GM18907 (cell line): ENCODE results near the gene ADNP.

Source experiments
- ATAC-seq: cut with Tn5 transposase; IDR thresholded peaks from one replicate; pipeline ENCODE4 v1.9.1; 2021; ENCODE audit warnings: mild to moderate bottlenecking, moderate library complexity; ENCODE audit not compliant: unreplicated experiment

The ADNP gene

GRCh38 chr20:50874111-50874757 lies 57.0 kb downstream of the ADNP start:
- no peak for ATAC-seq

DNA sequence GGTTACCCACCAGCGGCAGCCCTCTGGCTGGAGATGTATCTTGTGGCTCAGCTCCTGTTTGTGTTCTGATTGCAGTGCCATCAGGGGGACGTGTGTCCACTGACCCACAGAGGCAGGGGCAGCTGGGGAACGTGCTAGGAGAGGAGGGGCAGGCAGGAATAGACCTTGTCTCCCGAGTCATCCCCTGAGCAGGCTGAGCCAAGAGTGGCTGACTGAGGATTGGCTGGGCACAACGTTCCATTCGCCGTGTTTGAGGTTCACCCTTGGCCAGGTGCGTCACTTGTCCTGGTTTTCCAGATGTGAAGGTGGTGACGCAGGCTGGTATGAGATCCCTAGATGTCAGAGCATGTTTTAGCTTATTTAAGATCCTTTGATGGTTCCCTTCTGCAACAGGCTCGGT lies 57.7 kb downstream of the ADNP start:
- ATAC-seq = no peak

- ATAC-seq = no peak
Observed at GRCh38 chr20:50872560-50873425, 58.4 kb downstream of the ADNP start.

DNA sequence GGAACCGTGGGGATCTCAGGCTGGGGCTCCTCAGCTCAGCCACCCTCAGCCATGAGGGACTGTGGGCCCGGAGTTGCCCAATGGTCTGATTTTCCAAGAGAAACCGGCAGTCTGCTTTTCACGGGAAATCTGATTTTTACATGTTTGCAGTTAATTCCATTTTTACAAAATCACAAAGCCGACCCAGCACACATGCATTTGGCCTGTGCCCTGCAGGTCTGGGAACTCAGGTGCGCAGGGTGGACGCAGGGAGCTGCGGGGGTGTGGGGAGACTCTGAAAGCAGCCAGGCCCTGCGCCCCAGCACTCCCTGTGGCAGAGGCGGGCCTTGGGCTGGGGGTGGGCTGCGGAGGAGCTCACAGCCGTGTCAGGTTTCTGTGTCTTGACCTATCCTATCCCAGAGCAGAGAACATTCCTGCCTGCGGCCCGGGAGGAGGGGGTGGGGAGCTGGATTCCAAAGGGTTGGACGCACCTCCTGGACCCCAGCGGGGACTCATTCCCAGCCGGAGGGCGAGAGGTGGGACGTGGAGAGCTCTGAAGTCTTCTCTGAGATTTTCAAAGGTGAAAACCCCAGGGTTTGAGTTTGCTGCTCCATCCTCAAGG lies 60.6 kb downstream of the ADNP start:
- no peak for ATAC-seq

DNA sequence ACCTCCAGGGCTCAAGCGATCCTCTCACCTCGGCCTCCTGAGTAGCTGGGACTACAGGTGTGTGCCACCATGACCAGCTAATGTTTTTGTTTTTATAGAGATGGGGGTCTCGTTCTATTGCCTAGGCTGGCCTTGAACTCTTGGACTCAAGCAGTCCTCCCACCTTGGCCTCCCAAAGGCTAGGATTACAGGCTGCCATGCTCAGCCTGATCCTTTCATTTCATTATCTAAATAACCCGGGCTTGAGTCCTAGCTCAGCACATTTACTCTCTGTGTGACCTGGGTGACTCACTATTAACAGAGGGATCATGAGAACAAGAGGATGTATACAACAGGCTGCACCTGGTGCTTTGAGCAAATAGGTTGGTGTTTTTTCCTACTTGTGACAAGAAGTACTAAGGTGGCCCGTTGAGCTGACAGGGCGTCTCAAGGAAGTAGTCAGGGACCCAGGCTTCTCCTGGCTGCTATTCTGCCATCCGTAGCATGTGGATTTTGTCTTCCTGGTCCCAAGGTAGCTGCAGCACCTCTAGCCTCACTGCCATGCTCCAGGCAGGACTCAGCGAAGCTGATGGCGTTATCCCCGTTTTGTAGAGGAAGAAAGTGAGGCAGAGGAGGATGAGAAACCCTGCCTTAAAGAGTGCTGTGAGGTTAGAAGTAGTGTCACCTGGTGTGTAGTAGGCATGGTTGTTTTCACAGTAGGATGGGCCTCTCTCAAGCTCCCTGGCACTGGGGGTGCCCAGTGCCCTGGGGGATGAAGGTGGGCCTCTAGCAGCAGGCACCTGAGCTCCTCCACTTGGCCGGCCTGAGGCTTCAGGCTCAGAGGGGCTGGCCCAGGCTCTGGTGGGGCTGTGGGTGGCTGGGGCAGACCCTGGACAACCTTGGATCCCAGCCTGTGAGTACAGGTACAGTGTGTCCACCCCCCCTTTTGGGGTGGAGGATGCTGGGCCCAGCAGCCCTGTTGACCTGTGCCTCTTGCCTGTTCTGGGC lies 62.4 kb downstream of the ADNP start:
- ATAC-seq = no peak

DNA sequence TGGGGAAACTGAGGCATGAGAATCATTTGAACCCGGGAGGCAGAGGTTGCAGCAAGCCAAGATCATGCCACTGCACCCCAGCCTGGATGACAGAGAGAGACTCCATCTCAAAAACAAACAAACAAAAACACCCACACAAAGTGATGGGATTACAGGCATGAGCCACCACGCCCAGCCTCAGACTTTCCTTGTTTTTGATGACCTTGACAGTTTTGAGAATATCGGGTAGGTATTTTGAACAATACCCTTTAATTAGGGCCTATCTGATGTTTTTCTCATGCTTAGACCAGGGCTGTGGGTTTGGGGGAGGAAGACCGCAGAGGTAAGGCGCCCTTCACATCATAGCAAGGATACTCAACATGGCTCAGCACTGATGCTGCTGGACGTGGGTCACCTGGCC lies 63.4 kb downstream of the ADNP start:
- no peak for ATAC-seq

- no peak for ATAC-seq
Observed at GRCh38 chr20:50866831-50867230, 64.4 kb downstream of the ADNP start.

DNA sequence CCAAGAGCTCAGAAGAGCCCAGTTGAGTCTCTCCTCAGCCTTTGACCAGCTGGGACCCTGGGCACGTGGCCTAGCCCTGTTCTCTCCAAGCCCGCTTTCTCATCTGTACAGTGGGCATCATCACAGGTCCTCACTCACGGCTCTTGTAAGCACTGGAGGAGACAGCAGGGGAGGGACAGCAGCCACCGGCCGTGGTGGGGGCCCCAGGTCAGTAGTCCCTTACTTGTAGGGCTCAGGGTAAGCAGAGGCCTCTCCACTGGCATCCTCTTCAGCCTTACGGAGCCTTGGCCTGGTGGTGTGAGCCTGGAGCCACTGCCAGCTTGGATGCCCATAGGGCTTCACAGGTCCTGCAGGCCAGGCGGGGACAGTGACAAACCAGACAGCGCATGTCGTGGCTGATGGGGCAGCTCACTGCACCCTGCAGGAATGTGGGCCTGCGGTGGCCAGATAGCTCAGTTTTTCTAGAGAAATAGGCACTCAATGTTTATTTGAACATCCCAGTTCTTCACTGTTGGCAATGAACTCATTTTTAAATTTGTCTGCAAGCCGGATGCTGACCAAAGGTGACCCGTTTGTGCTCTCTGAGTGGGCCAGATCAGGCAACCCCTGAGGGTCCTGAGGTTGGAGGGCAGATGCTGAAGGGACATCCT lies 65.1 kb downstream of the ADNP start:
- ATAC-seq = no peak

DNA sequence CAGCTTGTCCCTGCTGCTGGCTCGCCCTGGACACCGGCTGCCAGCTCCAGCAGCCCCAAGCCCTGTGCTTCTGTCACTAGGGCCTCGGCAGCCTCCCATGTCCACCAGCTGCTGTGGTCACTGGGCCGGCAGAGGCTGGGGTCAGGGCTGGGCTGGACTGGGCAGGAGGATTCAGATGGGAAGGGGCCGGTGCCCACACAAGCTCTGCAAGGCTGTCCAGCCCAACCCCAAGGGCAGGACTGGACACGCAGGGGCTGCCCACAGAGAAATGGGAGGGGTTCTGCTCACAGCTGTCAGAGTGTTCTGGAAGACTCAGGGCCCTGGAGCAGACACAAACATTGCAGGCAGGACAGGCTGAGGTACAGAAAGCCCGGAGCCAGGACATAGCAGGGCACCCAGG lies 65.6 kb downstream of the ADNP start:
- no peak for ATAC-seq

DNA sequence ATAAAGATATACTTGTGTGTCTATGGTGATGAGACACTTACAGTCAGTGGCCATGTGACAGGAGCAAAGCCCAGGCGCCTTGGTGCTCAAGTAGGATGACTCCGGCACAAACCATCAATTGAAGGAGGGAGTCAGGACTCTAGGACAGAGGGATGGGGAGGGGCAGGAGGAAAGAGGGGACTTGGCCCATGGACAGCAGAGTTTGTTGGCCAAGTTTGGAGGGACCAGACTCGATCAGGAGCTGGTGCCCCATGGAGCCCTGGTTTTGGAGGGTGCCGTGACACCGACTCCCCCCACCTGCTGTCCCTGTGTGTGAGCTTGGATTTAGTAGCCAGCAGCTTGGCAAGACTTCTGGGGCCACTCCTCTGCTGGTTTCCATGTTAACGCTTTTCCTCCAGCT lies 66.1 kb downstream of the ADNP start:
- ATAC-seq = no peak

- ATAC-seq = no peak
Observed at GRCh38 chr20:50862546-50862945, 68.7 kb downstream of the ADNP start.

- ATAC-seq = no peak
Observed at GRCh38 chr20:50861012-50861411, 70.2 kb downstream of the ADNP start.

GRCh38 chr20:50859161-50859560 lies 72.1 kb downstream of the ADNP start:
- no peak for ATAC-seq

DNA sequence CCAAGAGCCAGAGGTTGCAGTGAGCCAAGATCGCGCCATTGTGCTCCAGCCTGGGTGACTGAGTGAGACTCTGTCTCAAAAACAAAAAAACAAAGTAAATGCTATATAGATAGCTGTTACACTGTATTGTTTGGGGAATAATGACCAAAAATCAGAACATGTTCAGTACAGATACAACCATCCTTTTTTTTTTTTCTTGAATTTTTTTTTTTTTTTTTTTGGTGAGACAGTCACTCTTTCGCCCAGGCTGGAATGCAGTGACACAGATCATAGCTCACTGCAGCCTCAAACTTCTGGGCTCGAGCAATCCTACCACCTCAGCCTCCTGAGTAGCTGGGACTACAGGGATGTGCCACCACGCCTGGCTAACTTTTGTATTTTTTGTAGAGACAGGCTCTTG lies 72.7 kb downstream of the ADNP start:
- ATAC-seq = no peak

DNA sequence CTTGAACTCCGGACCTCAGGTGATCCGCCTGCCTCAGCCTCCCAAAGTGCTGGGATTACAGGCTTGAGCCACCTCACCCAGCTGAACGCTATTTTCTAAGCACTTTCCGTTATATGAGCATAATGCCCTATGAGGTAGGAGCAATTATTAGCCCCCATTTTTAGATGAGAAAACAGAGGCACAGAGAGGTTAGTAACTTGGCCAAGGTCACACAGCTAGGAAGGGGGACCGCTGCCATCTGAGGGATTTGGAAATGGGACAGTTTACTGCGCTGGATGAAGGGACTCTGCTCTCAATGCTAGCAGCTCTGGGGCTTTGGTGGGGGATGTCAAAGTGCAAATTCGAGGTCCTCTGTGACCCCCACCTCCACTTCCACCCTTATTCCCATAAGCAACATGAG lies 73.9 kb downstream of the ADNP start:
- no peak for ATAC-seq

- no peak for ATAC-seq
Observed at GRCh38 chr20:50856475-50857041, 74.7 kb downstream of the ADNP start.

DNA sequence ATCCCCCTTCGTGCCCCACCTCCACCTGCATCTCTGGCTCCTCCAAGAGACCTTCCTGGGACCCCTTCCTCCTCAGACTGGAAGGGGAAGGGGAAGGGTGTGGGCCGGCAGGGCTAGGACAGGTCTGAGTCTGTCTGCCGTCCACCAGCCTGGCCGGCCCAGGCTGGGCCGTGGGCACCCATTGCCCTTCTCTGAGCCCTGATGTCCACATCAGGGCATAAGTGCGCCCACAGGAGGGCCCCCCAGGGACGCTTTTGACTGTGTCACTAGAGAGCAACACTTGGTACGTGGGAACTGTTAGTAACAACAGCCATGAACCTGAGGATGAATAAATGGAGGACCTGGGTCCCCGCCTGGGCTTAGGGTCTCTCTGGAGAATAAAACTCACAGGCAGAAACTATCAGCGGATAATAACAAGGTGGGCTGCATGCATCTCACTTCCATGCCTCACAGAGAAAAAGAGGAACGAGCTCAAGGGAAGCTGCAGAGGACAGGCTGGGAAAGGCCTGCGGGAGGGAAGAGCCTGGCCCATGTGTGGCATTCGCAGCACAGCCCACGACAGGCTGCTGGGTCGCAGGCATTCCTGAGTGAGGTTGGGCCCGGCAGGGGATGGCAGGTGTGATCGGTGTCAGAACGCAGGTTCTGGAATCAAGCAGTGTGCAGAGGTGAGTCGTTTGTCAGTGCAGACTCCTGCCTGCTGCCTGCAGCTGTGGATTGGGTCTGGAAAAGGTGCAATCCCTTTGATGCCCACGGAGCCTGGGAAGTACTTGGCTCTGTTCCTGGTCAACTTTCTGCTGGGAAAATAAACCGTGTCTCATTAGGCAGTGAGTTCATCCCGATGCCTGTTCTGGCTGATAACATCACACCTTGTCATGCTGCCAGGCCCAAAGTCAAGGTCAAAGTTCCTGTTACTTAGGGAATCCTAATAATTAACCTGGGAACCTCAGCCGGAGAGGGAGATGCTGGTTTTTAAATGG lies 75.5 kb downstream of the ADNP start:
- ATAC-seq = no peak

DNA sequence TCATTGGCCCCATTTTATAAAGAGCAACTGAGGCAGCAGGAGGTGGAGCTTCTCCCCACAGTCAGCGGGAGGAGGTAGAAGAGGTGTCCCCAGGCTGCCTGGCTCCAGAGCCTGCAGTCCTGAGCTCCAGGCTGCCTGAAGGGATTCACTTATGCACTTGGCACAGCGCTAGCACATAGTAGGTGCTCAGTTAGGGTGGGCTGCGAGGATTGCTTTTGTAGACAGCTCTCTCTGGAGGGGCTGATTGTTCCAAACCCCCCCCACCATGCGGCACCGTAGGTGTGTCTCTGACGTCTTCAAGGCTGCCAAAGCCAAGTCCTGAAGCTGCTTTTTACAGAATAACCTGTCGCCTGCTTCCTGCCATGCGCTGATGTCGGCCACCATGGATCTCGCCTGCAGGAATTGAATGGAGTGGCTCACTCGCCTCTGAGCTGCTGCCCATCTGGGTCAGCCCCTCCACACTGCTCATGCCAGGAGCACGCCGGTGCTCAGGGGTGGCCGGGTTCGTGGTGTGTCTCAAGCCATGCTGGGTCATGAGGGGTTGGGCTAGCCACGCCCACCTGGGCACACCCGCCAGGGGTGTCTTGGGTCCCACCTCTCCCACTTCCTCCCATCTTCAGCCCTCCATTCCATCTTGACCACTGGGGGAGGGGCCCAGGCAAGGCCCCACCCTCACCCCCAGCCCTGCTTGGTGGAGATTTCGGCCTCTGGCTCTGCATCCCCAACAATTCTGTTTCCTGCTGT lies 76.6 kb downstream of the ADNP start:
- no peak for ATAC-seq
